GM12872 (cell line): Measurements from ENCODE around the gene NDUFAF3.

Source experiments
- TF ChIP-seq, protein P1 (sequence below): IDR thresholded peaks from 3 replicates; pipeline ENCODE4 v1.5.1; 2011; ENCODE audit warnings: low read depth, mild to moderate bottlenecking, low read length, moderate library complexity; ENCODE audit not compliant: insufficient read depth

The NDUFAF3 gene

DNA sequence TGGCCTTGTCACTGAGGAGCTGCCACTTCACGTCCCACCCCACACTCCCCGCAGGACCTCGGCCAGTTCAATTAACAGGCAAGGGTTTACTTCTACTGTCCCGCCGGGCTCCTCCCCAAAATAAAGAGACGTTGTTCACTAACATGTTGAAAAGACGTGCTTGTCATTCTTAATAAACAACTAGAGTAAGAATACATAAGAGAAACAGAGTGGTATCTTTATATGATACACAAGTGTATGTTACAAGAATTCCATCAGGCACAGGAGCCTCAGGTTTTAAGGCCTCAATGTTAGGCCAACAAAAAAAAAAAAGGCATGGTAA lies 7.6 kb downstream of the NDUFAF3 start:
- TF ChIP-seq, protein P1, sequence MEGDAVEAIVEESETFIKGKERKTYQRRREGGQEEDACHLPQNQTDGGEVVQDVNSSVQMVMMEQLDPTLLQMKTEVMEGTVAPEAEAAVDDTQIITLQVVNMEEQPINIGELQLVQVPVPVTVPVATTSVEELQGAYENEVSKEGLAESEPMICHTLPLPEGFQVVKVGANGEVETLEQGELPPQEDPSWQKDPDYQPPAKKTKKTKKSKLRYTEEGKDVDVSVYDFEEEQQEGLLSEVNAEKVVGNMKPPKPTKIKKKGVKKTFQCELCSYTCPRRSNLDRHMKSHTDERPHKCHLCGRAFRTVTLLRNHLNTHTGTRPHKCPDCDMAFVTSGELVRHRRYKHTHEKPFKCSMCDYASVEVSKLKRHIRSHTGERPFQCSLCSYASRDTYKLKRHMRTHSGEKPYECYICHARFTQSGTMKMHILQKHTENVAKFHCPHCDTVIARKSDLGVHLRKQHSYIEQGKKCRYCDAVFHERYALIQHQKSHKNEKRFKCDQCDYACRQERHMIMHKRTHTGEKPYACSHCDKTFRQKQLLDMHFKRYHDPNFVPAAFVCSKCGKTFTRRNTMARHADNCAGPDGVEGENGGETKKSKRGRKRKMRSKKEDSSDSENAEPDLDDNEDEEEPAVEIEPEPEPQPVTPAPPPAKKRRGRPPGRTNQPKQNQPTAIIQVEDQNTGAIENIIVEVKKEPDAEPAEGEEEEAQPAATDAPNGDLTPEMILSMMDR, result no peak

DNA sequence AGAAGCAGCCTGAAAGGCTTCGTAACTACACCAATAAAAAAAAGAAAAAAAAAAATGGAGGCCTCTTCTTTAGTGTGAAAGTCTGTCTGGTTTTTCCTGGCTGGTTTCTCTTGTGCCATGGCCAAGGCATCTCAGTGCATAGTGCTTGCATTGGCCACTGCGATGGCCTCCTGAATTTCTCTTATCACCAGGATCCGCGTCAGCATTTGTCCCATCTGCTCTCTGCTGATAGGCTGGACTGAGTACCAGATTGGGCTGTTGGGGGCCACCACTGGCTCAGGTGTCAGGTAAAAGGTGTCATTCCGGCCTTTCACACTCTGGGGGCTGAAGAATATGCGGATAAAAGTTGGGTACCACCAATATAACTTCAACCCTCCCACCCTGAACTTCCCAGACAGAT lies 8.4 kb downstream of the NDUFAF3 start:
- TF ChIP-seq, protein P1, result no peak

DNA sequence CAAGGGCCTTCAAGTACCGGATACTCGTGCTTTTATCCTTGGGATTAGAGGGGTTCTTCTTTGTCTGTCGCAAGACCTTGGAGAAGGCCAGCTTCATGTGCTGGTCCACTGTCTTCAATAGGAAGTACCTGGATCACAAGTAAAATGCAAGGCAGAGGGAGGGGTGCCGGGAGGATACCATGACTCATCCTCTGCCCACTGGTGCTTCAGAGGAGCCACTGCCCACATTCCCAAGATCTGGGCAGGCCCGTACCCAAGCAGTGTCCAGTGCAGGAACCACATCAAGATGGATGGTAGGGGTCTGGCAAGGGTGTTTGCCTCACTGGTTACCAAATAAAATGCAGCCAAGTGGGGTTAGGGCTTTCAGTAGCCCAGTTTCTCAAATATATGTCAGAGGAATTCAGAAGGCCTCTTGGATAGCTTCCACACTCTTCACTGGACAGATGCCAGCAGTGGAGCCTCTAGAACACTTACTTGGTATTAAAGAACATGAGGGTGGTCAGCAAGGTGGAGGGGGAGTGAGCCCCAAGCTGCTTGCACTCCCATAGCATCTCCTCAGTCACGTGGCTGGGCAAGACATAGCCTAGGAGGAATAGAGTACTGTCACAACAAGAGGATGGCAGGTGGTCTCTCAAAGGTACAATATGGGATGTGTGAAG lies 10.9 kb downstream of the NDUFAF3 start:
- TF ChIP-seq, protein P1, result no peak

DNA sequence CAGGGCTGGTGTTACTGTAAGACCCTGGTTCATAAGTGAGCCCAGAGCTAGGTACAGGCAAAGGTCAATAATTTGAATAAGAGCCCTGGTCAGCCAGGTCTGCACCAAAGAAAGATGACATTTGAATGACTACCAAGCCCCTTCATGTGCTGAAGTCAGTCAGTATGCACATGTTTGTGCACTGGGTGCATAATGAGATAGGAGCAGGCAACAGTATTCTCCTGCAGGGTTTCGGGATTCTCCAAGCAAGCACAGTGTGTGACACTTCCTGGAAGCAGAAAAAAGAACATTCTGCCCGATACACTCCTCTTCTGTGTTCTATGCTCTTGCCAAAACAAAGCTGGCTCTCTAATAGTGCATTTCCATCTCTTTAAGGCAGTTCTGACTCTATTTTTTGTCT lies 12.7 kb downstream of the NDUFAF3 start:
- TF ChIP-seq, protein P1, result no peak

DNA sequence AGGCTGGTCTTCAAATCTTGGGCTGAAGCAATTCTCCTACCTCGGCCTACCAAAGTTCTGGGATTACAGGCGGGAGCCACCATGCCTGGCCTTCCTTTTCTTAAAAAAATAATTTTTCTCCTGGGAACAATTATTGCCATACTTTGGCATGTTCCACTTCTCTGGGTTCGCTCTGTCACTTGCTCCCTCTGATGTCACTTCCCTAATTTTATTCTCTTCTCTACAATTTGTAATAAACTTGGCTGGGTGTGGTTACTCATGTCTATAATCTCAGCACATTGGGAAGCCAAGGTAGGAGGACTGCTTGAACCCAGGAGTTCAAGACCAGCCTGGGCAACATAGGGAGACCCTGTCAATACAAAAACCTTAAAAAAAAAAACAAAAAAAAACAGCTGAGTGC lies 13.4 kb downstream of the NDUFAF3 start:
- TF ChIP-seq, protein P1, result no peak

DNA sequence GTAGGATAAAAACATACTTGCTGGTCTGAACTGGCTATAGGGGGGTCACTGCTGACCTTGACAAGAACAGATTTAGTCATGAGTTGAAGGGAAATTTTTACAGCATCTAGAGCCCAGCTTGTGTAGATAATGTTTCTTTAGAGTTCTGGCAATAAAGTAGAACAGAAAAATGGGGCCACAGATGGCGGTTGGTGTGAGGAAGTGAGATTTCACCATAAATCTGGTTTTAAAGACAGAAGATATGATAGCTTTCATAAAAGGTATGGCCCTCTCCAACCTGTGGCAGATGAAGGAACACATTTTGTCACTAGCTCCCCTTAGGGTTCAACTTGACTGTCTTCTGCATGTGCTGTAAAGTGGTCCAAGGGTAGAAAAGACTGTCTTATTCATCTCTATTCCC lies 31.6 kb downstream of the NDUFAF3 start:
- TF ChIP-seq, protein P1, result no peak

DNA sequence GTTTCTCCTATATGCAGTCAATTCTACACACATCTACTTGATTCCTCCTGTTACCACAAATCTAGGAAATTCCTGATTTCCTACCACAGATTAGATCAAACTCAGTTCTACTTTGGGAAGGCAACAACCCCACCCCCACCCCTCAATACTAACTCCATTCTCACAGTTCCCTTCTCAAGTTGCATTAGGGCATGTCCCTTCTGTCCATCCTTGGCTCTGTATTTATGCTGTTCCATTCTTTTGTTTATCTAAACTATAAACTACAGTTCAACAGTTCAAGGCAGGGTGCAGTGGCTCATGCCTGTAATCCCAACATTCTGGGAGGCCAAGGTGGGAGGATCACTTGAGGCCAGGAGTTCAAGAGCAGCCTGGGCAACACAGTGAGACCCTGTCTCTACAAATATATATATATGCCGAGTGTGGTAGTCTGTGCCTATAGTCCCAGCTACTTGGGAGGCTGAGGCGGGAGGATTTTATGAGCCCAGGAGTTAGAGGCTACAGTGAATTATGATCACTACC lies 32.5 kb downstream of the NDUFAF3 start:
- TF ChIP-seq, protein P1, result no peak
